GM23338 (cell line): ENCODE results near the gene NFKB1. TPM values are rescaled to one million over a fixed set of nuclear protein-coding genes. Genes with fewer than 3 reads are reported as not detected.

Experiments used
- ATAC-seq: fragments of 200-7000 bp; cut with Tn5 transposase; 3 replicates; pipeline ENCODE4 v1.9.1; 2020
- DNase-seq: peaks from one replicate; pipeline ENCODE4 v3.0.0-alpha.2; 2015; ENCODE audit warnings: low spot score
- H2AFZ ChIP-seq: fragments of 200-600 bp; sonication (generic); 2 replicates; pipeline ENCODE4 v1.8.0; 2016; ENCODE audit warnings: antibody characterized with exemption, mild to moderate bottlenecking, moderate library complexity
- H3F3A ChIP-seq: fragments of 200-600 bp; sonication (generic); replicated peaks from 2 replicates; pipeline ENCODE4 v1.8.0; 2017; ENCODE audit warnings: antibody characterized with exemption, mixed run types, low read depth
- H3K27ac ChIP-seq: fragments of 200-600 bp; sonication (generic); 2 replicates; pipeline ENCODE4 v1.6.1; 2016; ENCODE audit warnings: low read depth
- H3K27me3 ChIP-seq: fragments of 200-600 bp; sonication (generic); 2 replicates; pipeline ENCODE4 v1.8.0; 2016; ENCODE audit warnings: mild to moderate bottlenecking, mixed run types, moderate library complexity; ENCODE audit not compliant: insufficient read depth
- H3K36me3 ChIP-seq: fragments of 200-600 bp; sonication (generic); 2 replicates; pipeline ENCODE4 v1.8.0; 2016; ENCODE audit warnings: mild to moderate bottlenecking; ENCODE audit not compliant: insufficient read depth
- H3K4me1 ChIP-seq: fragments of 200-600 bp; sonication (generic); 2 replicates; pipeline ENCODE4 v1.8.0; 2016; ENCODE audit warnings: mild to moderate bottlenecking, moderate library complexity; ENCODE audit not compliant: insufficient read depth
- H3K4me2 ChIP-seq: fragments of 200-600 bp; sonication (generic); 2 replicates; pipeline ENCODE4 v1.7.1; 2017; ENCODE audit warnings: mixed run types
- H3K4me3 ChIP-seq: fragments of 200-600 bp; sonication (generic); 2 replicates; pipeline ENCODE4 v1.6.1; 2016; ENCODE audit warnings: mixed run types
- H3K79me2 ChIP-seq: fragments of 200-600 bp; sonication (generic); replicated peaks from 2 replicates; pipeline ENCODE4 v1.8.0; 2017; ENCODE audit warnings: mild to moderate bottlenecking; ENCODE audit not compliant: insufficient read depth
- H3K9me2 ChIP-seq: fragments of 200-600 bp; sonication (generic); 2 replicates; pipeline ENCODE4 v1.8.0; 2017; ENCODE audit not compliant: insufficient read depth
- H4K20me1 ChIP-seq: fragments of 200-600 bp; sonication (generic); replicated peaks from 2 replicates; pipeline ENCODE4 v1.8.0; 2017; ENCODE audit warnings: mild to moderate bottlenecking; ENCODE audit not compliant: insufficient read depth
- H3K27ac Mint-ChIP-seq: 2 replicates; pipeline ENCODE4 v1.8.0; 2020; ENCODE audit warnings: inconsistent platforms, mild to moderate bottlenecking, moderate library complexity, mixed read lengths
- H3K27me3 Mint-ChIP-seq: 3 replicates; pipeline ENCODE4 v1.8.0; 2022; ENCODE audit warnings: low read depth, mild to moderate bottlenecking, moderate library complexity, mixed read lengths, inconsistent platforms; ENCODE audit not compliant: insufficient read depth, poor library complexity
- H3K36me3 Mint-ChIP-seq: 3 replicates; pipeline ENCODE4 v1.8.0; 2021; ENCODE audit warnings: low read depth, mild to moderate bottlenecking, inconsistent platforms, moderate library complexity, mixed read lengths
- H3K4me1 Mint-ChIP-seq: 3 replicates; pipeline ENCODE4 v1.8.0; 2020; ENCODE audit warnings: mild to moderate bottlenecking, inconsistent platforms, mixed read lengths
- H3K4me3 Mint-ChIP-seq: 3 replicates; pipeline ENCODE4 v1.8.0; 2021; ENCODE audit warnings: moderate library complexity, mild to moderate bottlenecking, inconsistent platforms, mixed read lengths
- H3K9me3 Mint-ChIP-seq: 3 replicates; pipeline ENCODE4 v1.8.0; 2020; ENCODE audit warnings: moderate library complexity, mild to moderate bottlenecking, inconsistent platforms, mixed read lengths
- CREB1 ChIP-seq: fragments of 250-450 bp; sonication (Bioruptor Pico); IDR thresholded peaks from 2 replicates; pipeline ENCODE4 v1.5.0; 2020; ENCODE audit warnings: low read depth, mild to moderate bottlenecking, moderate library complexity
- CTCF ChIP-seq, 2 experiments: fragments of 200-600 bp in 1 of 2; sonication (generic) in 1 of 2; conservative IDR thresholded peaks; 2 replicates each; pipeline versions ENCODE4 v1.5.1 to v1.6.1; 2016 to 2017; ENCODE audit warnings: antibody characterized with exemption in 2 of 2, low read depth in 2 of 2, mild to moderate bottlenecking in 2 of 2, moderate library complexity in 1 of 2
- ETS1 ChIP-seq: IDR thresholded peaks from 2 replicates; pipeline ENCODE4 v1.6.1; 2016; ENCODE audit warnings: antibody characterized with exemption
- EZH2 ChIP-seq: fragments of 200-600 bp; sonication (generic); IDR thresholded peaks from one replicate; pipeline ENCODE4 v1.8.0; 2017; ENCODE audit warnings: antibody characterized with exemption, mild to moderate bottlenecking, low read depth; ENCODE audit not compliant: unreplicated experiment
- EZH2phosphoT487 ChIP-seq: fragments of 200-600 bp; sonication (generic); IDR thresholded peaks from one replicate; pipeline ENCODE4 v1.8.1; 2018; ENCODE audit warnings: antibody characterized with exemption; ENCODE audit not compliant: unreplicated experiment
- JUNB ChIP-seq: IDR thresholded peaks from one replicate; pipeline ENCODE4 v1.6.1; 2016; ENCODE audit warnings: antibody characterized with exemption; ENCODE audit not compliant: unreplicated experiment
- NANOG ChIP-seq: IDR thresholded peaks from 2 replicates; pipeline ENCODE4 v1.6.1; 2016; ENCODE audit warnings: antibody characterized with exemption, borderline replicate concordance
- POLR2AphosphoS5 ChIP-seq: IDR thresholded peaks from 2 replicates; pipeline ENCODE4 v1.6.1; 2016; ENCODE audit warnings: antibody characterized with exemption, low read depth
- REST ChIP-seq: IDR thresholded peaks from one replicate; pipeline ENCODE4 v1.6.1; 2018; ENCODE audit warnings: antibody characterized with exemption; ENCODE audit not compliant: unreplicated experiment
- ZNF114 ChIP-seq: fragments of 250-450 bp; sonication (Bioruptor Pico); IDR thresholded peaks from 2 replicates; pipeline ENCODE4 v1.5.0; 2020; ENCODE audit warnings: mild to moderate bottlenecking, moderate library complexity
- ZNF331 ChIP-seq: fragments of 250-450 bp; sonication (Bioruptor Pico); IDR thresholded peaks from 2 replicates; pipeline ENCODE4 v1.5.0; 2020; ENCODE audit warnings: low read depth, mild to moderate bottlenecking, moderate library complexity
- polyA plus RNA-seq: library from polyadenylated mRNA; unstranded; fragments of >200 nt; fragmentation: Nextera tagmentation; extraction: Ambion mirVana; gene quantifications from 2 replicates; pipeline ENCODE4 v1.2.1, GENCODE V29; 2016
- total RNA-seq: library from RNA; depleted of rRNA; stranded (reverse); fragments of >200 nt; shearing (Covaris generic); gene quantifications from 2 replicates; pipeline ENCODE4 v1.2.3, GENCODE V29; 2014

The NFKB1 gene
- total and polyA plus RNA-seq, 2 experiments from 2014 or later: 0.82 to 4.6 TPM

- Mint-ChIP-seq H3K9me3 (peaks cover 8% of the 10 kb centered on the region; the same call in 2 of the 3 replicates), H3K4me1 (peaks cover 6% of the 10 kb centered on the region; the same call in 1 of the 3 replicates), H3K36me3 (peaks cover 9% of the 10 kb centered on the region; the same call in 1 of the 3 replicates), H3K4me3 (no peak overlapping the region), H3K27ac (no peak overlapping the region), H3K27me3 (no peaks in the 10 kb centered on the region)
- DNase-seq (no peak), ATAC-seq (no peak)
- Histone ChIP-seq H3K4me3 (no peak overlapping the region), H3K4me2 (no peak overlapping the region), H3K9me2 (no peaks in the 10 kb centered on the region), H3F3A (no peaks in the 10 kb centered on the region), H2AFZ (no peak overlapping the region), H4K20me1 (no peaks in the 10 kb centered on the region), H3K27me3 (no peaks in the 10 kb centered on the region), H3K4me1 (no peaks in the 10 kb centered on the region), H3K36me3 (no peaks in the 10 kb centered on the region), H3K27ac (no peak overlapping the region), H3K79me2 (no peaks in the 10 kb centered on the region)
- no peak for TF ChIP-seq NANOG
Measured at GRCh38 chr4:102519925-102520324, 18.8 kb downstream of the NFKB1 start.

- Histone ChIP-seq H3K27me3 (no peaks in the 10 kb centered on the region), H3K4me1 (no peaks in the 10 kb centered on the region), H4K20me1 (no peaks in the 10 kb centered on the region), H3K27ac (no peak overlapping the region), H3K9me2 (no peaks in the 10 kb centered on the region), H2AFZ (no peak overlapping the region), H3F3A (no peaks in the 10 kb centered on the region), H3K79me2 (no peaks in the 10 kb centered on the region), H3K4me2 (no peak overlapping the region), H3K36me3 (no peaks in the 10 kb centered on the region), H3K4me3 (no peak overlapping the region)
- peaks cover 2% of the 10 kb centered on the region; the same call in 1 of the 3 replicates for H3K36me3 Mint-ChIP-seq
- no peak for DNase-seq
- no peak for ATAC-seq
- no peaks in the 10 kb centered on the region for H3K27me3 Mint-ChIP-seq
- peaks cover 1% of the 10 kb centered on the region; the same call in 1 of the 3 replicates for H3K9me3 Mint-ChIP-seq
- H3K4me3 Mint-ChIP-seq: no peak overlapping the region
- H3K27ac Mint-ChIP-seq: no peak overlapping the region
- TF ChIP-seq ETS1: no peak
- no peak for TF ChIP-seq EZH2
- TF ChIP-seq CREB1 (CRISPR knock-in tag): no peak
- TF ChIP-seq ZNF114 (CRISPR knock-in tag): no peak
- peaks cover 6% of the 10 kb centered on the region; the same call in 1 of the 3 replicates for H3K4me1 Mint-ChIP-seq
Measured at GRCh38 chr4:102521570-102521969, 20.4 kb downstream of the NFKB1 start.

GRCh38 chr4:102522031-102522440 lies 20.9 kb downstream of the NFKB1 start:
- TF ChIP-seq ZNF331 (CRISPR knock-in tag) (no peak), POLR2AphosphoS5 (no peak), REST (no peak), EZH2phosphoT487 (no peak), CREB1 (CRISPR knock-in tag) (no peak), JUNB (no peak), CTCF (conservative IDR thresholded peaks at IDR 0.05; ENCODE audit: low read depth in 2 of 2) (no peak)
- Histone ChIP-seq H3F3A (no peaks in the 10 kb centered on the region), H3K27ac (no peak overlapping the region), H3K79me2 (no peaks in the 10 kb centered on the region), H3K36me3 (no peaks in the 10 kb centered on the region), H3K4me1 (no peaks in the 10 kb centered on the region), H3K9me2 (no peaks in the 10 kb centered on the region), H3K27me3 (no peaks in the 10 kb centered on the region), H3K4me2 (no peak overlapping the region), H2AFZ (no peak overlapping the region), H4K20me1 (no peaks in the 10 kb centered on the region), H3K4me3 (no peak overlapping the region)
- H3K9me3 Mint-ChIP-seq: no peaks in the 10 kb centered on the region
- H3K4me3 Mint-ChIP-seq: no peak overlapping the region
- peaks cover 6% of the 10 kb centered on the region; the same call in 1 of the 3 replicates for H3K4me1 Mint-ChIP-seq
- no peak for DNase-seq
- H3K27me3 Mint-ChIP-seq: no peaks in the 10 kb centered on the region
- no peak for ATAC-seq
- H3K36me3 Mint-ChIP-seq: no peaks in the 10 kb centered on the region
- H3K27ac Mint-ChIP-seq: no peak overlapping the region
